H9 (cell line): ENCODE data around the gene MEIS2. TPM values are rescaled to one million over a fixed set of nuclear protein-coding genes. Genes with fewer than 3 reads are reported as not detected.

Experiments used
- DNase-seq: peaks from one replicate; pipeline ENCODE4 v3.0.0-alpha.2; 2017
- H2AFZ ChIP-seq: one replicate; pipeline ENCODE4 v1.6.1; 2013; ENCODE audit warnings: mild to moderate bottlenecking, low read length, control low read depth, moderate library complexity
- H2AK5ac ChIP-seq: 2 replicates; pipeline ENCODE4 v1.6.1; 2013; ENCODE audit warnings: low read length, control low read depth, mixed read lengths; ENCODE audit not compliant: insufficient read length
- H2BK120ac ChIP-seq: one replicate; pipeline ENCODE4 v1.6.1; 2013; ENCODE audit warnings: low read depth, mild to moderate bottlenecking, low read length, control low read depth, inconsistent platforms; ENCODE audit not compliant: poor library complexity, severe bottlenecking
- H2BK12ac ChIP-seq: 2 replicates; pipeline ENCODE4 v1.6.1; 2013; ENCODE audit warnings: low read length, control low read depth, mixed read lengths, low read depth; ENCODE audit not compliant: insufficient read length
- H2BK15ac ChIP-seq: 2 replicates; pipeline ENCODE4 v1.6.1; 2013; ENCODE audit warnings: low read depth, low read length, control low read depth
- H2BK20ac ChIP-seq: one replicate; pipeline ENCODE4 v1.6.1; 2013; ENCODE audit warnings: low read depth, mild to moderate bottlenecking, low read length, control low read depth, inconsistent platforms; ENCODE audit not compliant: poor library complexity, severe bottlenecking
- H2BK5ac ChIP-seq: 2 replicates; pipeline ENCODE4 v1.6.1; 2013; ENCODE audit warnings: low read length, control low read depth, mixed read lengths; ENCODE audit not compliant: insufficient read length
- H3K14ac ChIP-seq: 2 replicates; pipeline ENCODE4 v1.6.1; 2013; ENCODE audit warnings: low read length, control low read depth; ENCODE audit not compliant: insufficient read depth
- H3K18ac ChIP-seq: 2 replicates; pipeline ENCODE4 v1.6.1; 2013; ENCODE audit warnings: low read depth, mild to moderate bottlenecking, mixed read lengths, low read length, control low read depth; ENCODE audit not compliant: insufficient read length
- H3K23ac ChIP-seq: 2 replicates; pipeline ENCODE4 v1.6.1; 2013; ENCODE audit warnings: low read length, control low read depth, mixed read lengths, low read depth; ENCODE audit not compliant: insufficient read length
- H3K23me2 ChIP-seq: 2 replicates; pipeline ENCODE4 v1.6.1; 2013; ENCODE audit warnings: low read depth, mild to moderate bottlenecking, mixed read lengths, low read length, control low read depth; ENCODE audit not compliant: insufficient read length, poor library complexity, severe bottlenecking
- H3K27ac ChIP-seq: 2 replicates; pipeline ENCODE4 v1.5.1; 2013; ENCODE audit warnings: low read length, control low read depth, mixed read lengths, low read depth; ENCODE audit not compliant: insufficient read length
- H3K27me3 ChIP-seq: 2 replicates; pipeline ENCODE4 v1.6.1; 2013; ENCODE audit warnings: low read length, control low read depth, inconsistent platforms; ENCODE audit not compliant: insufficient read depth
- H3K4ac ChIP-seq: 2 replicates; pipeline ENCODE4 v1.6.1; 2013; ENCODE audit warnings: low read depth, mild to moderate bottlenecking, control low read depth, inconsistent platforms, low read length, moderate library complexity
- H3K4me1 ChIP-seq: 2 replicates; pipeline ENCODE4 v1.6.1; 2013; ENCODE audit warnings: low read length, control low read depth, inconsistent platforms; ENCODE audit not compliant: insufficient read depth
- H3K4me2 ChIP-seq: 2 replicates; pipeline ENCODE4 v1.6.1; 2013; ENCODE audit warnings: low read length, control low read depth, mixed read lengths; ENCODE audit not compliant: insufficient read length, insufficient read depth
- H3K56ac ChIP-seq: 2 replicates; pipeline ENCODE4 v1.6.1; 2013; ENCODE audit warnings: low read depth, mild to moderate bottlenecking, mixed read lengths, low read length, control low read depth; ENCODE audit not compliant: insufficient read length
- H3K79me1 ChIP-seq: 2 replicates; pipeline ENCODE4 v1.6.1; 2013; ENCODE audit warnings: low read depth, mild to moderate bottlenecking, moderate library complexity, low read length, control low read depth, inconsistent platforms; ENCODE audit not compliant: insufficient read depth, poor library complexity, severe bottlenecking
- H3K79me2 ChIP-seq: 2 replicates; pipeline ENCODE4 v1.6.1; 2013; ENCODE audit warnings: low read length, control low read depth, inconsistent platforms; ENCODE audit not compliant: insufficient read depth
- H3K9ac ChIP-seq: 2 replicates; pipeline ENCODE4 v1.6.1; 2013; ENCODE audit warnings: low read length, control low read depth, mixed read lengths; ENCODE audit not compliant: insufficient read length; ENCODE audit errors: extremely low read depth
- H3K9me3 ChIP-seq: one replicate; pipeline ENCODE4 v1.6.1; 2013; ENCODE audit warnings: low read depth, low read length, inconsistent platforms; ENCODE audit not compliant: control insufficient read depth
- H3T11ph ChIP-seq: one replicate; pipeline ENCODE4 v1.6.1; 2013; ENCODE audit warnings: mild to moderate bottlenecking, low read length, control low read depth, inconsistent platforms
- H4K20me1 ChIP-seq: one replicate; pipeline ENCODE4 v1.6.1; 2013; ENCODE audit not compliant: control insufficient read depth, insufficient read length, insufficient read depth
- H4K5ac ChIP-seq: 2 replicates; pipeline ENCODE4 v1.6.1; 2013; ENCODE audit warnings: low read depth, mild to moderate bottlenecking, mixed read lengths, low read length, control low read depth; ENCODE audit not compliant: insufficient read length
- H4K8ac ChIP-seq: replicated peaks from 2 replicates; pipeline ENCODE4 v1.6.1; 2013; ENCODE audit warnings: low read length, control low read depth, mixed read lengths, low read depth; ENCODE audit not compliant: insufficient read length
- H4K91ac ChIP-seq: 2 replicates; pipeline ENCODE4 v1.6.1; 2013; ENCODE audit warnings: low read depth, mild to moderate bottlenecking, moderate library complexity, mixed read lengths, low read length, control low read depth; ENCODE audit not compliant: insufficient read length
- H3K27ac Mint-ChIP-seq, 3 experiments: 2 replicates in 2 of 3; 3 replicates in 1 of 3; pipeline ENCODE4 v1.8.0; 2020 to 2021; ENCODE audit warnings: mixed read lengths in 3 of 3, mild to moderate bottlenecking in 1 of 3, moderate library complexity in 1 of 3
- H3K27me3 Mint-ChIP-seq: 2 replicates; pipeline ENCODE4 v1.8.0; 2021; ENCODE audit warnings: low read depth, mild to moderate bottlenecking, moderate library complexity, mixed read lengths
- H3K36me3 Mint-ChIP-seq, 3 experiments: 2 replicates in 2 of 3; 3 replicates in 1 of 3; pipeline ENCODE4 v1.8.0; 2020 to 2021; ENCODE audit warnings: low read depth in 3 of 3, mixed read lengths in 3 of 3; ENCODE audit not compliant: insufficient read depth in 1 of 3
- H3K4me1 Mint-ChIP-seq, 2 experiments: 2 replicates each; pipeline ENCODE4 v1.8.0; 2020; ENCODE audit warnings: mixed read lengths in 2 of 2
- H3K4me3 Mint-ChIP-seq, 2 experiments: 2 replicates in 1 of 2; 3 replicates in 1 of 2; pipeline ENCODE4 v1.8.0; 2020 to 2021; ENCODE audit warnings: mild to moderate bottlenecking in 2 of 2, mixed read lengths in 2 of 2, moderate library complexity in 1 of 2
- H3K9me3 Mint-ChIP-seq, 2 experiments: 2 replicates in 1 of 2; 3 replicates in 1 of 2; pipeline ENCODE4 v1.8.0; 2020; ENCODE audit warnings: mild to moderate bottlenecking in 2 of 2, mixed read lengths in 2 of 2, moderate library complexity in 1 of 2
- WGBS: extraction: QIAGEN DNeasy Blood & Tissue Kit; methylation state at CpG from one replicate; pipeline ENCODE4 v1.1.7; 2013; ENCODE audit warnings: missing lambda C conversion rate, low lambda C conversion rate, mixed read lengths; ENCODE audit not compliant: insufficient read length; ENCODE audit errors: extremely low coverage; 5-methylcytosine and 5-hydroxymethylcytosine counted together
- total RNA-seq: library from RNA; stranded (reverse); gene quantifications from 2 replicates; pipeline ENCODE4 v1.2.1, GENCODE V29; 2021
- TF ChIP-seq, protein P1 (sequence below): fragments of 200-600 bp; sonication (generic); conservative IDR thresholded peaks from 3 replicates; pipeline ENCODE4 v1.8.0; 2021; ENCODE audit warnings: antibody characterized with exemption, mild to moderate bottlenecking

The MEIS2 gene
- total RNA-seq, 1 experiment from 2014 or later: 0.35 TPM

DNA sequence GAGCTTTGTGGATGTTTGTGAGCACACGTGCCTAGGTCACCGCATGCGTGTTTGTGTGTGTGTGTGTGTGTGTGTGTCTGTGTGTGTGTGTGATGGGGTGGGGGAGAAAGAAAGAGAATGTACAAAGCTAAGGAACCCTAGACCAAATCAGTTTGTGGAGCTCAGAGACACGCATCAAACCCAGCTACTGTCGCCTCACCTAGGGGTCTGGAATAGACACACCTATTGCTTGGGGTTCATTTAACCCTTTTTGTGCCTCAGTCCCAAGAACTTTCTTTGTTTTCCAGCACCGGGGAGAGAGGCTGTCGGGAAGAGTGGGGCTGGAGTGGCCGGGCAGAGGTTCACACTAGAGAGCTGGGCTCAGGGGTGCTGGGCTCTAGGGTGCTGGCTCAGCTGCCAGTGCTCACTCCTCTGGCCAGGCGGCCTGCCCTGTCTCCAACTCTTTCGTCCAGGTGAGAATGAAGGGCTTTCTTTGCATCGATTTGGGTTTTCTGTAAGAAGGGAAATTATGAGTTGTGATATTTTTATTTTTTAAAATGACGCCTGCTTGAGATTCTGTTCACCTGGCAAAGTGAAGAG lies 221.6 kb downstream of the MEIS2 start:
- Histone ChIP-seq H3K79me1 (no peaks in the 10 kb centered on the region), H4K8ac (no peak overlapping the region), H4K20me1 (no peaks in the 10 kb centered on the region), H3K4me1 (no peaks in the 10 kb centered on the region), H3K23me2 (peaks cover 24% of the 10 kb centered on the region), H3K14ac (no peak overlapping the region), H2BK20ac (no peak overlapping the region), H3K18ac (no peak overlapping the region), H2AFZ (no peak overlapping the region), H2BK120ac (no peak overlapping the region), H3K9ac (no peak overlapping the region), H2BK5ac (no peak overlapping the region), H3K27ac (no peak overlapping the region), H2AK5ac (no peak overlapping the region), H3K23ac (no peak overlapping the region), H4K91ac (no peak overlapping the region), H3K79me2 (no peaks in the 10 kb centered on the region), H2BK12ac (no peak overlapping the region), H2BK15ac (no peak overlapping the region; the same call in 1 of the 2 replicates), H3K4ac (no peak overlapping the region), H3K56ac (no peak overlapping the region), H3T11ph (no peak overlapping the region), H3K4me2 (peak overlapping the region; percentile 47), H3K9me3 (no peaks in the 10 kb centered on the region), H4K5ac (no peak overlapping the region), H3K27me3 (peaks cover 53% of the 10 kb centered on the region)
- no CpG with 5 or more reads among the region's 12 CpGs for WGBS
- TF ChIP-seq, protein P1, sequence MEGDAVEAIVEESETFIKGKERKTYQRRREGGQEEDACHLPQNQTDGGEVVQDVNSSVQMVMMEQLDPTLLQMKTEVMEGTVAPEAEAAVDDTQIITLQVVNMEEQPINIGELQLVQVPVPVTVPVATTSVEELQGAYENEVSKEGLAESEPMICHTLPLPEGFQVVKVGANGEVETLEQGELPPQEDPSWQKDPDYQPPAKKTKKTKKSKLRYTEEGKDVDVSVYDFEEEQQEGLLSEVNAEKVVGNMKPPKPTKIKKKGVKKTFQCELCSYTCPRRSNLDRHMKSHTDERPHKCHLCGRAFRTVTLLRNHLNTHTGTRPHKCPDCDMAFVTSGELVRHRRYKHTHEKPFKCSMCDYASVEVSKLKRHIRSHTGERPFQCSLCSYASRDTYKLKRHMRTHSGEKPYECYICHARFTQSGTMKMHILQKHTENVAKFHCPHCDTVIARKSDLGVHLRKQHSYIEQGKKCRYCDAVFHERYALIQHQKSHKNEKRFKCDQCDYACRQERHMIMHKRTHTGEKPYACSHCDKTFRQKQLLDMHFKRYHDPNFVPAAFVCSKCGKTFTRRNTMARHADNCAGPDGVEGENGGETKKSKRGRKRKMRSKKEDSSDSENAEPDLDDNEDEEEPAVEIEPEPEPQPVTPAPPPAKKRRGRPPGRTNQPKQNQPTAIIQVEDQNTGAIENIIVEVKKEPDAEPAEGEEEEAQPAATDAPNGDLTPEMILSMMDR: no peak
- Mint-ChIP-seq H3K4me3 (peak overlapping the region; percentile 60 to 77), H3K27ac (no peak overlapping the region), H3K27me3 (peaks cover 98% of the 10 kb centered on the region), H3K4me1 (peaks cover 41 to 59% of the 10 kb centered on the region in 2 experiments), H3K36me3 (no peaks in the 10 kb centered on the region), H3K9me3 (peaks cover 0 to 4% of the 10 kb centered on the region in 2 experiments; a peak in 1 of 5 replicates)
- DNase-seq: no peak
